HEK293 (cell line): ENCODE results near the gene IDI2.

Source experiments
- CTCF ChIP-seq: fragments of 450-650 bp; formaldehyde crosslinking; IDR thresholded peaks from 2 replicates; pipeline ENCODE4 v1.5.1; 2016; ENCODE audit warnings: missing biosample characterization, missing genetic modification characterization
- TCF7L2 ChIP-seq: IDR thresholded peaks from 2 replicates; pipeline ENCODE4 v1.6.1; 2011; ENCODE audit warnings: low read depth, mild to moderate bottlenecking, inconsistent platforms, low read length, moderate library complexity, borderline replicate concordance
- WT1 ChIP-seq: fragments of 450-650 bp; formaldehyde crosslinking; IDR thresholded peaks from 2 replicates; pipeline ENCODE4 v1.5.1; 2016; ENCODE audit warnings: missing biosample characterization, missing genetic modification characterization
- ZBTB26 ChIP-seq: fragments of 450-650 bp; formaldehyde crosslinking; optimal IDR thresholded peaks from 2 replicates; pipeline ENCODE3; 2016; ENCODE audit warnings: missing biosample characterization, mild to moderate bottlenecking, missing genetic modification characterization
- ZNF571 ChIP-seq: fragments of 450-650 bp; formaldehyde crosslinking; IDR thresholded peaks from 2 replicates; pipeline ENCODE4 v1.5.0; 2017; ENCODE audit warnings: missing biosample characterization, missing genetic modification characterization

- TF ChIP-seq WT1 = no peak
- no peak for TF ChIP-seq CTCF (tag by site-specific recombination)
- TF ChIP-seq ZBTB26 (tag by site-specific recombination) = no peak
- no peak for TF ChIP-seq TCF7L2
- no peak for TF ChIP-seq ZNF571 (tag by site-specific recombination)
Observed at GRCh38 chr10:1037098-1037497, 11.4 kb upstream of the IDI2 start.
